Measurements from ENCODE around the gene KCP. TPM values are rescaled to one million over a fixed set of nuclear protein-coding genes. Genes with fewer than 3 reads are reported as not detected.
A peak's percentile ranks its signal among the peaks of the same experiment; 100 is the strongest.
"Not testable (repeated sequence)": the region's sequence is repeated elsewhere in the genome, so short reads cannot be mapped to it uniquely, and the experiment has no call there.

Gene KCP
- total RNA-seq, 1 experiment from 2014 or later, result 1.2 TPM

DNA sequence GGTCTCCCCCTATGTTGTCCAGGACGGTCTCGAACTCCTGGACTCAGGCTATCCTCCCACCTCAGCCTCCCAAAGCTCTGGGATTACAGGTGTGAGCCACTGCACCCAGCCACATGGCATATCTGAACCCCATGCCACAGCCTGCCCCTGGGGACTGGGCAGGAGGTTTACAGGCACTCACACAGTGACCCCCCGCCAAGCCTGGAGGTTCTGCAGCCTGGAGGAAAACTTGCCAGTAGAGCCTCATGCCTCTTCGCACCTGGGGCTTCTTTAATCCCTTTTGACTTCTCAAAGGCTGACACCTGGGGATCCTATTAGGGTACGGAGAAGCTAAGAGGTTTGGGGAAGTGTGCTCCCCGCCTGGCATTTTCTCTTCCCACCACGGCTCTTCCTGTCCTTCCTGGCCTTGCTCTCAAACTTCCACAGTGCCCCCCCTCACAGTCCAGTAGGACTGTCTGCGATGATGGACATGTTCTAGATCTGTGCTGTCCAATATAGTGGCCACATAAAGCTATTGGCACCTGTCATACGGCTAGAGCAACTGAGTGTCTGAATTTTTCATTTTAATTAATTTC lies 11.4 kb upstream of the KCP start:
- no peak for DNase-seq (ENCODE audit: low spot score)

GRCh38 chr7:128920913-128921582 lies 10.5 kb upstream of the KCP start:
- DNase-seq (ENCODE audit: low spot score), result no peak

DNA sequence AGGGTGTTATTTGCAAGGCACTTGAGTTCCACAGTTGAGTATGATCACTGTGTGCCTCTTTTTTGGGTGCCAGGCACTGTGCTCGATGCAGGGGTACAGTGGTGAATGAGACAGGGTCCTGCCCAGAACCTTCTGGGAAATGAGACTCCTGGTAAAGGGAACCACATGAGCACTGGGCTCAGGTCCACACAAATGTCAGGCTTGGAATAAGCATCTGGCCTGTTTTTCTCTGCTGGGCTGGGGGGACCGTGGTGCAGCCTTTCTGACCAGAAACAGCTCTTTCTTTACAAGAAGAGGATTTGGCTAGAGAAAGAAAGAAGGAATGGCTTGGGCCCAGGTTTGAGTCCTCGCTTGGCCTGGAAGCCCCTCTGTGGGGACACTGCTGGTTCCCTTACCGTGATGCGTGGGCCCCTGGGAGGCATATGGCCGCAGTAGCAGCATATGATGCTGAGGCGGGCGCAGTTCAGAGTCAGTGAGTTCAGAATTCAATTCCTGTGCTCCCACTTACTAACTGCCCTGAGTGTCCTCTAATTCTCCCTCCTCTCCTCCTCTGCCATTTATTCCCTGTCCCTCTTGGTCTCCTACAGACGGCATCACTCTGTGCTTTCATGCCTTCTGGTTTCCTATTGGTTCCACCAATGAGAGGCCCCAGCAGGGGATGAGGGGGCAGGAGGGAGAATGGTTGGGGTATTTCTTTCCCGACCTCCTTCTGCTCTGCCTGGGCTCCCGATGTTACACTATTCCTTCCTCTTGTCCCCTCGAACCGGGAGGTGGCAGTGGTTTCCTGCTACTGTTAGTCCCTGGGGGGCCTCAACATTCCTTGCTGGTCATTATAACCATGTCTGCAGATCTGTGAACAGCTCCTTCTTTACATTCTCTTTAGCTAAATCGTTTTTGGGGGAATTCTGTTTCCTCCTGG lies 9.6 kb upstream of the KCP start:
- no peak for DNase-seq (ENCODE audit: low spot score)

DNA sequence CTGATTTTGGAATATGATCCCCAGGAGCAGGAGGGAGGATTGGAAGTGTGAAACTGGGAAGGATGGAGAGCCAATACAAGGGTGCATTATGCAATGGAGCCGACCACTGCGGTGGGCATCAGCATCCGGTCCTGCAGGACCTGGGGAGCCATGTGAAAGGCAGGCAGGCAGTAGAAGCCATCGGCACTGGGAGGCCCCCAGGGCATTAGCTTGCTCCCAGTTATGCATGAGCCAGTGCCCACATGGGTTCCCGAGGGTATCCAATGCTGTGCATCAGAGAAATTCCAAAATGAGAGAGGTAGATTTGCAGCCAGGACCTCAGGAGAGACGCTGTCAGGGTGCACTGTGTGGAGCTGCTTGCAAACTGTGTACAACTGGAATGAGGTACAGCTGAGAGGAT lies 8.7 kb upstream of the KCP start:
- DNase-seq (ENCODE audit: low spot score), result no peak

DNA sequence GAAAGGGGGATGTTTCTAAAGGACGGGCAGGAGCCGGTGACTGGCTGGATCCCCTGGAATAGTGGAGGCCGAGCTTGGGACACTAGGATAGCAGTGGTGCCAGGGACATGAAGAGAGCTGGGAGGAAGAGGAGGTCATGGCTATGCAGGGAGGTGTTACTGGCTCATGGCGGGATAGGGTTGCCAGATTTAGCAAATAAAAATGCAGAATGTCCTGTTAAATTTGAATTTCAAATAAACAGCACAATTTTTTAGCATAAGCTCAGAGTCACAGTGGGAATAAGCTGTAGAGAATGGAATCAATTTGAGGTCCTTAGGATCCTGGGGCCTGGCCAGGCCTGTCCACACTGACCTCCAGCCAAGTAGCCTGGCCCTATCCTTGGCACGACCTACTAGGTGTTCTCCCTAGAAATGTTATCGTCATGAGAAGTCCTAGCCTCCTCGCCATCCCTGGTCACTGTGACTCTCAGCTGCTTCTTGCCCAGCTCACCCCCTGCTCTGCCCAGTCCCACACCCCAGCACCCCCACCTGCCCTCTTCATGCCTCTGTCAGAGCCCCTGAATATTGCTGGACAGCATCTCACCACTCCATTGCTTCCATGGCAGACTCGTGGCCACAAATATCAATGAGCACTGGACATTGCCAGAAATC lies 7.6 kb upstream of the KCP start:
- DNase-seq (ENCODE audit: low spot score), result no peak

GRCh38 chr7:128917122-128917521 lies 6.6 kb upstream of the KCP start:
- no peak for DNase-seq (ENCODE audit: low spot score)

DNA sequence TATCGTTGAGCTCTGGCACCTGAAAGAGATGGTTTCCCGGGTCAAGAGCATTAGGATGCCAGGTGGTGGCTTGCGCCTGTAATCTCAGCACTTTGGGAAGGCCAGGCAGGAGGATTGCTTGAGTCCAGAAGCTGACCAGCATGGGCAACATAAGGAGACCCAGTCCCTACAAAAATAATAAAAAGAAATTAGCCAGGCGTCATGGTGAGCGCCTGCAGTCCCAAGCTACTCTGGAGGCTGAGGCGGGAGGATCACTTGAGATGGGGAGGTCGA lies 6.1 kb upstream of the KCP start:
- no peak for DNase-seq (ENCODE audit: low spot score)

- DNase-seq (ENCODE audit: low spot score), result no peak
These were observed 5.5 kb upstream of the KCP start for GRCh38 chr7:128915841-128916642.

- no peak for DNase-seq (ENCODE audit: low spot score)
These were observed 4.8 kb upstream of the KCP start for GRCh38 chr7:128915271-128915819.

DNA sequence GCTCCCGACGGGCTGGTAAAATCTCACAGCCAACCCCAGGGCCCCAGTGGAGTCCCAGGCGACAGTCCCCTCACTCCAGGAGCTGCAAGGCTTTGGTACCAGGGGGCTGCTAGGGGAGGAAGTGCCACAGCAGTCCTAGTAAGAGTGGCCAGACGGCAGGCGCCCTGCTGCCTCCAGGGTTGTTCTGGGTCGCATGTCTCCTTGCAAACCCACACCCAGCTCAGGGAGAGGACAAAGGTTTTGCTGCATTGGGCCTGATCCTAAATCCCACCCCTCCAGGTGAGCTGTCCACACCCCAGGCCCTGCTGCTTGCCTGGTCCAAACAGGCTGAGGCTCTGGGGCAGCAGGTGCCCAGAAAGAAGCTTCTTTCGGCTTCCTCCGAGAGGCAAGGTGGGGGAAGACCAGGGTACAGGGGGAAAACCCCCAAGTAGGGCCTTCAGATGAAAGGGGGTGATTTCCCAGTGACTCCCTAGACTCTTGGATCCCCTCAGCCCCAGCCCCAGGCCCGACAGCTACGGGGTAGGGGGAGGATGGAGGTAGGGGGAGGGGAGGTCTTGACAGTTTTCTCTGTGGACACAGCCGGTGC lies 4.2 kb upstream of the KCP start:
- no peak for DNase-seq (ENCODE audit: low spot score)

- no peak for DNase-seq (ENCODE audit: low spot score)
These were observed 3.5 kb upstream of the KCP start for GRCh38 chr7:128913870-128914565.

- DNase-seq (ENCODE audit: low spot score), result not testable (repeated sequence)
These were observed 2.4 kb upstream of the KCP start for GRCh38 chr7:128912709-128913495.

- DNase-seq (ENCODE audit: low spot score), result no peak
These were observed 1.8 kb upstream of the KCP start for GRCh38 chr7:128912281-128912680.

- peak; percentile 75 for DNase-seq (ENCODE audit: low spot score)
These were observed 1.0 kb upstream of the KCP start for GRCh38 chr7:128911423-128912031.

DNA sequence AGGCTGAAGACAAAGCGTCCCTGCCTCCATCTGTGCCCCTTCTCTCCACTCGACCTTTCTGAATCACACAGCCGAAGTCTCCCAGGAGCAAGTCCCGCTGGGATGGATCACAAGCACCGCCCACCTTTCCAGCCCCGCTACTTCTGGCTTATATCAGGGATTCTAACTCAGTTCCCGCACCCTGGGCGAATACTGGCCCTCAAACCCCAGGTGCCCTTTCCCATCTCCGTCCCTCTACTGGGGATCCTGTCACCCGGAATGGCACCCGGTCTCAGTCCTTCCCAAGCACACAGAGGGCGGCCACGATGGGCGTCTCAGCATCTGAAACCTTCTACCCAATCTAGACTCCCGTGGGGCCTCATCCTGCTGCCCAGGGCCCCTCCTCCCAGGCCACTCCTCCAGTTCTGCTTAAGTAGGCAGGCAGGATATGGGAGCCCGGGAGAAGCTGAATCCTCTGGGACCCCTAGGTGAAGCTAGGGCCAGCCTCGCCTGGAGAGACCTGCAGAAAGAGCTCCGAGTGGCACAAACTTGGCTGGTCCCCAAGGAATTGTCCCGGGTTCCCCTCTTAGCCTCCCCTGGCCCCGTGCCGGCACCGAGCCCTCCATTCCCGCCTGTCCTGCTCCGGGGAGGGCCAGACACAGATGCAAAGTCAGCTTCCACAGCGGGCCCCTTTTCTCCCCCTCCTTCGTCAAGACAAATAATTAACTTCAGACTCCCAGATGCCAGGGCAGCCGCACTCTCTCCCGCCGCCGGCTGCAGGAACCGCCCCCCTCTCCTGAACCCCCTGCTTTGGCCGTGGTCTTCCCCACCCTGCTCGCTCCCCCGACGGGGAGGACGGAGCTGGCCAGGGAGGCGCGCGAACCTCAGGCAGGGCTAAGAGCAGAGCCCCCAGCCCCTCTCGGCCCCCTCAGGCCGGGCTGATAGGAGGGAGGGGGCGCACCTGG lies 612 bp downstream of the KCP start:
- DNase-seq (ENCODE audit: low spot score), result no peak

- DNase-seq (ENCODE audit: low spot score), result no peak
These were observed 1.5 kb downstream of the KCP start for GRCh38 chr7:128908750-128909624.

Measured in HT-29 (cell line).